Measurements from ENCODE around the gene PNPLA6. TPM values are rescaled to one million over a fixed set of nuclear protein-coding genes. Genes with fewer than 3 reads are reported as not detected.
A peak's percentile ranks its signal among the peaks of the same experiment; 100 is the strongest.
"Not testable (repeated sequence)": the region's sequence is repeated elsewhere in the genome, so short reads cannot be mapped to it uniquely, and the experiment has no call there.

Gene PNPLA6
- total and polyA plus RNA-seq, 12 donors, result 23.7 to 264 (median 111) TPM

DNA sequence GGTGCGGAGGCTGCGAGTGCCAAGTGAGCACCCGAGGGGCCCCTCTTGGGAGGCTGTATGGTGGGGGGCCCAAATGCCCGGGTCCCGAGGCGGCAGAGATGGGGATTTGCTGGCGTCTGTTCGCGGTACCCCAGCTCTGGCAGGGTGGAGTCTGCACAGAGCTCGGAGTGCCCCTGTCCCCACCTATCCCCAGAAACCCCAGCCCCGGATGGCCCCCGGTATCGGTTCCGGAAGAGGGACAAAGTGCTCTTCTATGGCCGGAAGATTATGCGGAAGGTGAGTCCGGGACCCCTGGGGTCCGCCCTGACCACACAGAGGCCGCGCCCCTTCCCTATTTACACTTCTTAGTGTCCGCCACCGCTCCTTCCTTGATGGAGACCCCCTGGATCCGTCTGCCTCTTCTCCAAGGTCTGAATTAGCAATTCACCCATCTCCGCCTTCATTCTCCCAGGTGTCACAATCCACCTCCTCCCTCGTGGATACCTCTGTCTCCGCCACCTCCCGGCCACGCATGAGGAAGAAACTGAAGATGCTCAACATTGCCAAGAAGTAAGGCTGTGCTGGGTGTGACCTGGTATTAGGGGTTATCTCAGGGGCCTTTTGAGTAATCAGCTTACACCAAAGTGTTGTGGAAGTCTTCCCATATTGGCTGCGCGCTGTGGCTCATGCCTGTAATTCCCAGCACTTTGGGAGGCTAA is 630 bp downstream of the PNPLA6 start:
- H3K4me1 ChIP-seq (replicated peaks in 1 of 2), result peaks cover 10% of the 10 kb centered on the region in 2 donors
- intact Hi-C loops (cut with DNase I), result loop anchor here in 1 of 2 donors (10.0 kb wide), 2 partner anchors 151 to 181 kb away; no protein-coding TSS in a partner anchor
- TF ChIP-seq POLR2A (IDR thresholded peaks at IDR 0.05) (no peak), CTCF (IDR thresholded peaks at IDR 0.05) (no peak)
- 20 to 56% (median 27%) methylated on average over 13 to 30 of the region's 30 CpGs for WGBS, 4 donors
- peak overlapping the region in 3 of 4 donors; percentile 65 to 98 (median 81) for H3K4me3 ChIP-seq
- H3K27ac ChIP-seq, result peak overlapping the region in 3 of 5 donors; percentile 86 to 96 (median 94)
- peak in 2 of 7 donors; percentile 33 to 38 for DNase-seq
- H3K36me3 ChIP-seq (replicated peaks in 1 of 2), result peaks cover 0 to 33% of the 10 kb centered on the region in 2 donors
- H3K27me3 ChIP-seq, result no peaks in the 10 kb centered on the region
- H3K9me3 ChIP-seq (replicated peaks in 1 of 3), result no peaks in the 10 kb centered on the region

- intact Hi-C loops (cut with DNase I), result loop anchor here in 1 of 2 donors (10.0 kb wide), 2 partner anchors 154 to 184 kb away; no protein-coding TSS in a partner anchor
- not testable (repeated sequence) for H3K27me3 ChIP-seq; H3K4me1 ChIP-seq (replicated peaks in 1 of 2); DNase-seq; H3K4me3 ChIP-seq; H3K9me3 ChIP-seq (replicated peaks in 1 of 3); H3K27ac ChIP-seq
- WGBS, 4 donors, result 87 to 96% (median 93%) methylated on average over 3 to 5 of the region's 5 CpGs
- peaks cover 0 to 55% of the 10 kb centered on the region in 2 donors for H3K36me3 ChIP-seq (replicated peaks in 1 of 2)
Observed at GRCh38 chr19:7538990-7539389, 3.5 kb downstream of the PNPLA6 start.

DNA sequence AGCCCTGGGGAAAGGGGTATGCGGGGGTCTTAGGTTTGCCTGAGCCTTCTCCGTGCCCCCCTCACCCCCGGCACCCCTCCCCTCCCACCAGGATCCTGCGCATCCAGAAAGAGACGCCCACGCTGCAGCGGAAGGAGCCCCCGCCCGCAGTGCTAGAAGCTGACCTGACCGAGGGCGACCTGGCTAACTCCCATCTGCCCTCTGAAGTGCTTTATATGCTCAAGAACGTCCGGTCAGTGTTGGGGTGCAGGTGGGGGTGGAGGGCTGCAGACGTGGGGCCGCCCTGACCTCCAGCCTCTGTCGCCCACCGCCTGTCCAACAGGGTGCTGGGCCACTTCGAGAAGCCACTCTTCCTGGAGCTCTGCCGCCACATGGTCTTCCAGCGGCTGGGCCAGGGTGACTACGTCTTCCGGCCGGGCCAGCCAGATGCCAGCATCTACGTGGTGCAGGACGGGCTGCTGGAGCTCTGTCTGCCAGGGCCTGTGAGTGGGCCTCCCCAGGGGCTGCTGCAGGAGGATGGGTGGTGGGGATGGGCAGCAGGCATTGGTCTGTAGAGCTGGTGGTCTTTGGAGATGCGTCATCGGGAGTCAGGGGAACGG is 4.4 kb downstream of the PNPLA6 start:
- H3K27me3 ChIP-seq, result no peaks in the 10 kb centered on the region
- intact Hi-C loops (cut with DNase I), result loop anchor here in 1 of 2 donors (10.0 kb wide), 2 partner anchors 155 to 185 kb away; no protein-coding TSS in a partner anchor
- WGBS, 4 donors, result 89 to 96% (median 95%) methylated on average over 18 to 28 of the region's 28 CpGs
- no peaks in the 10 kb centered on the region for H3K9me3 ChIP-seq (replicated peaks in 1 of 3)
- H3K27ac ChIP-seq, result no peak overlapping the region
- peaks cover 0 to 55% of the 10 kb centered on the region in 2 donors for H3K36me3 ChIP-seq (replicated peaks in 1 of 2)
- H3K4me3 ChIP-seq, result no peak overlapping the region
- DNase-seq, result peak in 1 of 7 donors; percentile 50
- peaks cover 7% of the 10 kb centered on the region in 2 donors for H3K4me1 ChIP-seq (replicated peaks in 1 of 2)
- TF ChIP-seq POLR2A (IDR thresholded peaks at IDR 0.05) (no peak), CTCF (IDR thresholded peaks at IDR 0.05) (no peak)

GRCh38 chr19:7540761-7541474 is 5.4 kb downstream of the PNPLA6 start:
- peaks cover 0 to 59% of the 10 kb centered on the region in 2 donors for H3K36me3 ChIP-seq (replicated peaks in 1 of 2)
- intact Hi-C loops (cut with DNase I), result no loop called here
- TF ChIP-seq POLR2A (IDR thresholded peaks at IDR 0.05) (no peak), CTCF (IDR thresholded peaks at IDR 0.05) (no peak)
- peaks cover 4 to 6% of the 10 kb centered on the region in 2 donors for H3K4me1 ChIP-seq (replicated peaks in 1 of 2)
- no peak overlapping the region for H3K4me3 ChIP-seq
- no peak overlapping the region for H3K27ac ChIP-seq
- peak in 3 of 7 donors; percentile 22 to 44 (median 25) for DNase-seq
- no peaks in the 10 kb centered on the region for H3K9me3 ChIP-seq (replicated peaks in 1 of 3)
- 83 to 94% (median 85%) methylated on average over 10 to 39 of the region's 39 CpGs for WGBS, 4 donors
- no peaks in the 10 kb centered on the region for H3K27me3 ChIP-seq
